BE2C (cell line): ENCODE data around the gene CDH4.

Experiments used
- DNase-seq: peaks from one replicate; pipeline ENCODE4 v3.0.0-alpha.2; 2020
- H3K27me3 ChIP-seq: fragments of 250-450 bp; sonication (Bioruptor Pico); 2 replicates; pipeline ENCODE4 v1.5.1; 2020; ENCODE audit warnings: mild to moderate bottlenecking
- H3K36me3 ChIP-seq: fragments of 250-450 bp; sonication (Bioruptor Pico); 2 replicates; pipeline ENCODE4 v1.5.1; 2020; ENCODE audit warnings: mild to moderate bottlenecking
- H3K4me1 ChIP-seq: fragments of 250-450 bp; sonication (Bioruptor Pico); 2 replicates; pipeline ENCODE4 v1.5.1; 2020
- H3K4me3 ChIP-seq: 2 replicates; pipeline ENCODE4 v1.5.1; 2011; ENCODE audit warnings: low read depth, low read length
- H3K9me3 ChIP-seq: fragments of 250-450 bp; sonication (Bioruptor Pico); 2 replicates; pipeline ENCODE4 v1.5.1; 2020
- TF ChIP-seq, protein P1 (sequence below): IDR thresholded peaks from 2 replicates; pipeline ENCODE4 v1.5.1; 2012; ENCODE audit warnings: mild to moderate bottlenecking, low read depth, low read length

The CDH4 gene

GRCh38 chr20:61556111-61556510 is 304.1 kb downstream of the CDH4 start:
- no peaks in the 10 kb centered on the region for H3K27me3 ChIP-seq
- TF ChIP-seq, protein P1, sequence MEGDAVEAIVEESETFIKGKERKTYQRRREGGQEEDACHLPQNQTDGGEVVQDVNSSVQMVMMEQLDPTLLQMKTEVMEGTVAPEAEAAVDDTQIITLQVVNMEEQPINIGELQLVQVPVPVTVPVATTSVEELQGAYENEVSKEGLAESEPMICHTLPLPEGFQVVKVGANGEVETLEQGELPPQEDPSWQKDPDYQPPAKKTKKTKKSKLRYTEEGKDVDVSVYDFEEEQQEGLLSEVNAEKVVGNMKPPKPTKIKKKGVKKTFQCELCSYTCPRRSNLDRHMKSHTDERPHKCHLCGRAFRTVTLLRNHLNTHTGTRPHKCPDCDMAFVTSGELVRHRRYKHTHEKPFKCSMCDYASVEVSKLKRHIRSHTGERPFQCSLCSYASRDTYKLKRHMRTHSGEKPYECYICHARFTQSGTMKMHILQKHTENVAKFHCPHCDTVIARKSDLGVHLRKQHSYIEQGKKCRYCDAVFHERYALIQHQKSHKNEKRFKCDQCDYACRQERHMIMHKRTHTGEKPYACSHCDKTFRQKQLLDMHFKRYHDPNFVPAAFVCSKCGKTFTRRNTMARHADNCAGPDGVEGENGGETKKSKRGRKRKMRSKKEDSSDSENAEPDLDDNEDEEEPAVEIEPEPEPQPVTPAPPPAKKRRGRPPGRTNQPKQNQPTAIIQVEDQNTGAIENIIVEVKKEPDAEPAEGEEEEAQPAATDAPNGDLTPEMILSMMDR = no peak
- no peaks in the 10 kb centered on the region for H3K36me3 ChIP-seq
- H3K9me3 ChIP-seq = no peaks in the 10 kb centered on the region
- H3K4me3 ChIP-seq = no peak overlapping the region
- H3K4me1 ChIP-seq = no peaks in the 10 kb centered on the region
- DNase-seq = no peak

- no peaks in the 10 kb centered on the region for H3K36me3 ChIP-seq
- H3K4me1 ChIP-seq = no peaks in the 10 kb centered on the region
- DNase-seq = no peak
- no peak overlapping the region for H3K4me3 ChIP-seq
- no peaks in the 10 kb centered on the region for H3K27me3 ChIP-seq
- no peaks in the 10 kb centered on the region for H3K9me3 ChIP-seq
- TF ChIP-seq, protein P1 = no peak
These were observed 304.6 kb downstream of the CDH4 start for GRCh38 chr20:61556673-61557072.

DNA sequence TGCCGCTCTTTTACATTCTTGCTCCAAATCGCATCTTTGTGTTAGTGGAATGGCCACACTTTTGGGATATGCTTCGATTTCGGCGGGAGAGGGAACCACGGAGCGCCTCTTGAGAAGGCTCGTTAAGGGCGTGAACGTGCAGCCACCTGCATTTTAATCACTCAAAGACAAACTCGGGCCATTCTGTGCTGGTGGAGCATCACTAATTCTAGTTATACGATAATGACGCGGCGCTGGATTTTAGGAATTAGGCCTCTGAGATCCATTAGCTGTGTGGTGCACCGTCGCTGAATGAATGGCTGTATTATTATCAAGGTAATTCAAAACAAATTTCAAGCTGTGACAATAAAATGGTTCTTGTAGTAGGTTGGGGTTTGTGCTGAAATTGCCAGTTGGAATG is 305.6 kb downstream of the CDH4 start:
- DNase-seq = no peak
- Histone ChIP-seq H3K4me3 (no peak overlapping the region), H3K36me3 (no peaks in the 10 kb centered on the region), H3K9me3 (no peaks in the 10 kb centered on the region), H3K27me3 (no peaks in the 10 kb centered on the region), H3K4me1 (no peaks in the 10 kb centered on the region)
- TF ChIP-seq, protein P1 = no peak

DNA sequence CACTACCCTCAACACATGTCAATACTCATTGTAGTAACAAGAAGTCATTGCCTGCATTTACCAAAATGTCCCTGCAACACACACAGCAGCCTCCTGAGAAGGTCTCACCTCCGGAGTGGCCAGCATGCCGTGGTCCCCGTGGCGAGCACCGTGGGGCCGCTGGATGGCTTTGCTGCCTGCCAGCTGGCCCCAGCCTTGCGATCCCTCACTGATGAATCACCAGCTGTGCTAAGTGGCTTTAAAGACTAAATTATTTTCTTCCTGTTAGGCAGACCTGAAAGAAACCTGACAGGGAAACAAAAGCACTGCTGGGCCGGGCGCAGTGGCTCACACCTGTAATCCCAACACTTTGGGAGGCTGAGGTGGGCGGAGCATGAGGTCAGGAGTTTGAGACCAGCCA is 306.7 kb downstream of the CDH4 start:
- no peaks in the 10 kb centered on the region for H3K9me3 ChIP-seq
- no peaks in the 10 kb centered on the region for H3K27me3 ChIP-seq
- TF ChIP-seq, protein P1 = no peak
- no peaks in the 10 kb centered on the region for H3K4me1 ChIP-seq
- no peak overlapping the region for H3K4me3 ChIP-seq
- H3K36me3 ChIP-seq = no peaks in the 10 kb centered on the region
- DNase-seq = no peak

GRCh38 chr20:61559706-61560315 is 307.8 kb downstream of the CDH4 start:
- Histone ChIP-seq H3K4me3 (no peak overlapping the region), H3K4me1 (no peaks in the 10 kb centered on the region), H3K9me3 (no peaks in the 10 kb centered on the region), H3K36me3 (no peaks in the 10 kb centered on the region), H3K27me3 (no peaks in the 10 kb centered on the region)
- no peak for DNase-seq
- TF ChIP-seq, protein P1 = no peak

DNA sequence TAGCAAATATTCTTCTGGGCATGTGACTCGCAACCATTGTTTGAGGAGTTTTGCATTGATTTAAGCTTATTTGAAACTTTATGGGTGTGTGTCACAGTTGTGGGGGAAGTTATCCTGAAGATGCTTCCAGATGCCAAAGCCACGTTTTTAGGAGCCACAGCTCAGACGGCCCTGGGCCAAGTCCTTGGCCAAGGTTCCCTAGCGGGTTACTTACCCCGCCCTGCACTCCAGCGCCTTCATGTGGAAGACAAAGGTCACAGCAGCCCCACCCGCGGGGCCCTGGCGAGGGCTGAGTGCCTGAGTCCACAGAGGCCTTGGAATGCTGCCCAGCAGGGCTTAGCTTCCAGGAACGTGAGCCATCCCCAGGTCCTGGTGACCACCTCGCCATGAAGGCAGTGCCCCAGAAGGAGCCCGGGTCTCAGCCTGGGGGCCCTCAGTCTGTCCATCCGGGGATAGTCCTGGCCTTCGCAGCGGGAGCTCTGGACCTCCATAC is 308.3 kb downstream of the CDH4 start:
- no peak for DNase-seq
- Histone ChIP-seq H3K4me1 (no peaks in the 10 kb centered on the region), H3K9me3 (no peaks in the 10 kb centered on the region), H3K27me3 (no peaks in the 10 kb centered on the region), H3K36me3 (no peaks in the 10 kb centered on the region), H3K4me3 (no peak overlapping the region)
- TF ChIP-seq, protein P1 = no peak
